Myocyte (in vitro differentiated cells): ENCODE results near the gene EBF4. TPM values are rescaled to one million over a fixed set of nuclear protein-coding genes. Genes with fewer than 3 reads are reported as not detected.

Experiments used
- DNase-seq: peaks from one replicate; pipeline ENCODE4 v3.0.0-alpha.2; 2012; ENCODE audit warnings: low read depth
- polyA plus RNA-seq: library from polyadenylated mRNA; unstranded; fragments of >200 nt; gene quantifications from one replicate; pipeline ENCODE4 v1.2.1, GENCODE V29; 2012; ENCODE audit warnings: missing spikeins
- total RNA-seq: library from RNA; depleted of rRNA; stranded (reverse); fragments of >200 nt; gene quantifications from 2 replicates; pipeline ENCODE4 v1.2.3, GENCODE V29; 2014

Gene EBF4, protein sequence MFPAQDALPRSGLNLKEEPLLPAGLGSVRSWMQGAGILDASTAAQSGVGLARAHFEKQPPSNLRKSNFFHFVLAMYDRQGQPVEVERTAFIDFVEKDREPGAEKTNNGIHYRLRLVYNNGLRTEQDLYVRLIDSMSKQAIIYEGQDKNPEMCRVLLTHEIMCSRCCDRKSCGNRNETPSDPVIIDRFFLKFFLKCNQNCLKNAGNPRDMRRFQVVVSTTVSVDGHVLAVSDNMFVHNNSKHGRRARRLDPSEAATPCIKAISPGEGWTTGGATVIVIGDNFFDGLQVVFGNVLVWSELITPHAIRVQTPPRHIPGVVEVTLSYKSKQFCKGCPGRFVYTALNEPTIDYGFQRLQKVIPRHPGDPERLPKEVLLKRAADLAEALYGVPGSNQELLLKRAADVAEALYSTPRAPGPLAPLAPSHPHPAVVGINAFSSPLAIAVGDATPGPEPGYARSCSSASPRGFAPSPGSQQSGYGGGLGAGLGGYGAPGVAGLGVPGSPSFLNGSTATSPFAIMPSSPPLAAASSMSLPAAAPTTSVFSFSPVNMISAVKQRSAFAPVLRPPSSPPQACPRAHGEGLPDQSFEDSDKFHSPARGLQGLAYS
- total RNA-seq: 0.31 and 0.94 TPM in 2 replicates
- 1.3 TPM for polyA plus RNA-seq

DNA sequence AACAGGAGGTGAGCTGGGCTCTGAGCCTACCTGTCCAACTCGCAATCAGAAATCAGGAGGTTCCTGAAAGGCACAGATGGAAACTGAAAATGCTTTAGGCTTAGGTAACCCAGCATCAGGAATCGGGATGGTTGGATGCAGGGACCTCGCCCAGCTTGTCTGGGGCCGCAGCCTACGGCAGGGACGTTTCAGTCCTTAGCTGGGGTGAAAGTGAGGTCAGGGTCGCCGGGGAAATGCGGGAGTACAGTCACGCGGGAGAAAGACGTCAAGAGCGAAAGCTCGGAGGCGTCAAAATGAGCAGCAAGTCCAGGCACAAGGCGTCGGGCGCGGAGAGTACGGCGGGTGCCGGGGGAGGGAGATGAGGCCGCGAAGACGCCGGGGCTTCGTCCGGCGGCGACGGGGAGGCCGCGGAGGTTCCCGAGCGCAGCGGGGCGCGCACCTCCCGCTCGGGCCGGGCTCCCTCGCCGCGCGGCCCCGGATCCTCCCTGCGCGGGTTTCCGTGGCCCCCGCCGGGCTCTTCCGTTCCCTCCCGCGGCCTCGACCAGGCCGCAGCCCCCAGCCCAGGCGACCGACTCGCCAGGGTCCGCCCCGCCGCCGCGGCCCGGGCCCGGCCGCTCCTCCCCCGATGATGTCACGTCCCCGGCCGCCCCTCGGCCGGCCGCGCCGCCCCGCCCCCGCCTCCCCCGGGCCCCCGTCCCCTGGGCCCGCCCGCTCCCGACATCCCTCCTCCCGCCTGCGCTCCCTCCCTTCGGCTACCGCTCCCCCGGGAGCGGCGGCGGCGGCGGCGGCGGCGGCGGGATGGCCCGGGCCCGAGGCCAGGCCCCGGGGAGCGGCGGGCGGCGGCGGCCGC lies at the start of gene EBF4:
Gene EBF4 (plus strand): TSS at position 745 of the 850 bp plus-strand sequence. CDS start 866 bp downstream, outside the sequence.
- peak; percentile 6 for DNase-seq

DNA sequence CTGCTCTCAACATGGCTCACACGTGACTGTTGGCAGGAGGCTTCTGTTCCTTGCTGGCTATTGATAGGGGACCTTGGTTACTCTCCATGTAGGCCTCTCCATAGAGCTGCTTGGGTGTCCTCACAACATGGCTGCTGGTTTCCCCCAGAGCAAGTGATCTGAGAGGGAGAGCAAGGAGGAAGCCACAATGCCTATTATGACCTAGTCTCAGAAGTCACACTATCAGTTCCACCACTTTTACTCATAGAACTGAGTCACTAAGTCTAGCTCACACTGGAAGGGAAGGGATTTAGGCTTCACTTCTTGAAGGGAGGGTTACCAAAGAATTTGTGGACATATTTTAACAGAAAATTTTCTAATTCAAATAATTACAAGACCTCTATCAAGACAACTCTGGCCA lies 48.9 kb upstream of the EBF4 start:
- DNase-seq: no peak

DNA sequence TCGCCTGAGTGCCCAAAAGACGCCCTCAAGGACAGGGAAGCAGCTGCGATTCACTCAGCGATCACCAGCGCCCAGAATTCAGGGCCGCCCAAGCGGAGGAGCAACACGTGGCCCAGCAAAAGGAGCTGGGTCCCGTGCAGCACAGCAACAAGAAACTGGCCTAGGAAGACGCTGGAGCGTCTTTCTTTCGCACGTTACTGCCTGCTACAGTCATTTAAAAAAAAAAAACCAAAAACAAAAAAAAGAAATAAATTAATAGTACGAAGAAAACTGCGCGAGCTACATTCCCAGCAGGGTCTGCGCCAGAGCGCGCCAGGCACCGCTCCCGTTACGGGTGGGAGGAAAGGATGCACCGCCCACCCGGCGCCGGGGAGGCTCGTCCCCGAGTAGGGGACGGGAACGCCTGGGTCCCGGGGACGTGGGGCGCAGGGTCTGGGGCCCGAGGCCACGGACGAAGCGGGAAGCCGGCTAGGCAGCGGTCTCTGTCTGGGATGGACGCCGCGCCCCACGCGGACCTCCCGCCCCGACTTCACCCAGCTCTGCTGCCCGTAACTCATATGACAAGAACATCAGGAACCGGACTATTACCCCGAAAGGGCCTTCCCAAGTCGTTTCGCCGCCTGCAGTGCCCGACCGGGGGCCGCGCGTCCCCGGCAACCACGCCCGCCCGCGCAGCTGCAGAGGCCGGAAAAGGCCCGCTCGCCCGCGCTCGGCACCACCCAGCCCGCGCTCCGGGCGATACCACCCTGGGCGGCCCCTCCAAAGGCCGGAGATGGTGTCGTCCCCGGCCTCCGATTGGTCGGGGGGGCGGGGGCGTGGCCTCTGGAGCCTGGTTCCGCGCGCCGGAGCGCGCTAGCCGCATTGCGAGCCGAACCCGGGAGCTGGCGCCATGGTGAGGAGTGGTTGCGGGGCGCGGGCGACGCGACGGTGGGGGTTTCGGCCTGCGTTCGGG lies 40.5 kb upstream of the EBF4 start, which contains the start of gene NOP56:
Gene NOP56 (plus strand): TSS at position 861 of the 952 bp plus-strand sequence. CDS start 29 bp downstream, at position 890.
- DNase-seq: peak; percentile 92

DNA sequence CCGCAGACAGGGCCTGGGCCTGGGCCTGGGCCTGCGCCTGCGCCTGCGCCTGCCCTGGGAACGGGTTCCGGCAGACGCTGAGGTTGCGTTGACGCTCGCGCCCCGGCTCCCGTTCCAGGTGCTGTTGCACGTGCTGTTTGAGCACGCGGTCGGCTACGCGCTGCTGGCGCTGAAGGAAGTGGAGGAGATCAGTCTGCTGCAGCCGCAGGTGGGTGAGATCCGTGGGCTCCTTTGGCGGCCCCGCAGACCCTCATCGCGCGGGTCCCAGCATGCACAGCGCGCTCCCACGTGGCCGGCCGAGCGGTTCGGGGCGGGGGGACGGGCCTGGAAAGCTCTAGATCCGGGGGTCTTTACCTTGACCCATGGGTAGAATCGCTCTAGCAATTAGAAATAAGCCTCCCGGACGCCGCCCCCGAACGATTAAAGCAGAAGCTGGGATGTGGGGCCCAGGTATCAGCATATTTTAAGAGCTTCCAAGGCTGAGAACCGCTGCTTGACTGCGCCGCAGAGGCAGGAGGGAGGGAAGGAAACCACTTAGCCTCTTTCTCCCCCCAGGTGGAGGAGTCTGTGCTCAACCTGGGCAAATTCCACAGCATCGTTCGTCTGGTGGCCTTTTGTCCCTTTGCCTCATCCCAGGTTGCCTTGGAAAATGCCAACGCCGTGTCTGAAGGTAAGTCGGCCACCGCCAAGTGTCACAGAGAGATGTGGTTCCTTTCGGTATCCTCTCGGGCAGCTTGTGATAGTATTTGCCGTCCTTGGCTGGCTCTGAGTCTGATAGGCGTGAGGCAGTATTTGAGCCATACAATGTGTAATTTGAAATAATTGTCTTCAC lies 39.6 kb upstream of the EBF4 start:
- peak; percentile 49 for DNase-seq

DNA sequence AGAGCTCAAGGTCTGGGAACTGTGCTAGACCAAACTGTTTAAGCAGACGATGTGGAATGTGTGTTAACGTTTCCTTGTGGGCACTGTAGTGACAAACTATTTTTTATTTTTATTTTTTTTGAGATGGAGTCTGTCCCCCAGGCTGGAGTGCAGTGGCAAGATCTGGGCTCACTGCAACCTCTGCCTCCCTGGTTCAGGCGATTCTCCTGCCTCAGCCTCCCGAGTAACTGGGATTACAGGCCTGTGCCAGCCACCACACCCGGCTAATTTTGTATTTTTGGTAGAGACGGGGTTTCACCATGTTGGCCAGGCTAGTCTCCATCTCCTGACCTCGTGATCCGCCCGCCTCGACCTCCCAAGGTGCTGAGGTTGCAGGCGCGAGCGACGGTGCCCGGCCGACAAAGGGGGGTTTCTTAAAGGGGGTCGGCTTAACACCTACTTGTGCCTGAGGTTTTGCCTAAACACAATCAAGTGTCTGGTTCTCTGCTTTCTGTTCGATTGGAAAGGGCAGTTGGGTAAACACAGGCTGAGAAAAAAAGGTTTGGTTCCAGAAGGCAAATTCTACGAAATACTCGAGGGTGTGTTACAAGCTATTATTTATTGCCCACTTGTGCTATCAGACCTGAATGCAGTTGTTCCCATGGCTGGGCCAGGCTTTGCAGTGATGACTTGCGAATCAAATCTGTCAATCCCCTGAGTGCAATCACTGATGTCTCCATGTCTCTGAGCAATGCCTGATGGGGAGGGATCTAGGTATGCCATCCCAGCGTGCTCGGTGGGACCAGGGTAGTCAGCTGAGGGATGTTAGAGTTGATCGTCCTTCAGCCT lies 38.8 kb upstream of the EBF4 start:
- no peak for DNase-seq

DNA sequence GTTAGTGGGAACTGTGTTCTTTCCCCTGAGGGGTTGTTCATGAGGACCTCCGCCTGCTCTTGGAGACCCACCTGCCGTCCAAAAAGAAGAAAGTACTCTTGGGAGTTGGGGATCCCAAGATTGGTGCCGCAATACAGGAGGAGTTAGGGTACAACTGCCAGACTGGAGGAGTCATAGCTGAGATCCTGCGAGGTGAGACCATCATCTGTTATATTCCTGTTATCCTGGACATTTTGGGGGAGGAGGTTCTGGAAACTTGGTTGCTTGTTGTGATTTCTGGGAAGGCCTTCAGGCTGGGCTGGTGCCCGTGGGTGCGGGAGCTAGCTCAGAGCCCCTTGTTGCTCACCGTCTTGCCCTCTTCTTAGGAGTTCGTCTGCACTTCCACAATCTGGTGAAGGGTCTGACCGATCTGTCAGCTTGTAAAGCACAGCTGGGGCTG lies 38.2 kb upstream of the EBF4 start:
- DNase-seq: no peak

DNA sequence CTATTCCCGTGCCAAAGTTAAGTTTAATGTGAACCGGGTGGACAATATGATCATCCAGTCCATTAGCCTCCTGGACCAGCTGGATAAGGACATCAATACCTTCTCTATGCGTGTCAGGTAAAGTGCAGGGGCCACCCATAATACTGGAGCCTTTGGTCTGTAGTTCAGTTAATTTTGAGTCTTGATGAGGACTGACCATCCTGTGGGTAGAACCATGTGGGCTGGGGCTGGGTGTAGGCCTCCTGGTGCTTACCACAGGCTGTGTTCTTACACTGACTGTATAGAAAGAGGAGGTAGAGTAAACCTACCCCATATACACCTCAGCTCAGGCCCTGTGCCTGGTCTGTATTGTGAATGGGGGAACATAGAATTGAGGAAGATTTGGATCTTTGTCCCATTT lies 37.7 kb upstream of the EBF4 start:
- DNase-seq: no peak

DNA sequence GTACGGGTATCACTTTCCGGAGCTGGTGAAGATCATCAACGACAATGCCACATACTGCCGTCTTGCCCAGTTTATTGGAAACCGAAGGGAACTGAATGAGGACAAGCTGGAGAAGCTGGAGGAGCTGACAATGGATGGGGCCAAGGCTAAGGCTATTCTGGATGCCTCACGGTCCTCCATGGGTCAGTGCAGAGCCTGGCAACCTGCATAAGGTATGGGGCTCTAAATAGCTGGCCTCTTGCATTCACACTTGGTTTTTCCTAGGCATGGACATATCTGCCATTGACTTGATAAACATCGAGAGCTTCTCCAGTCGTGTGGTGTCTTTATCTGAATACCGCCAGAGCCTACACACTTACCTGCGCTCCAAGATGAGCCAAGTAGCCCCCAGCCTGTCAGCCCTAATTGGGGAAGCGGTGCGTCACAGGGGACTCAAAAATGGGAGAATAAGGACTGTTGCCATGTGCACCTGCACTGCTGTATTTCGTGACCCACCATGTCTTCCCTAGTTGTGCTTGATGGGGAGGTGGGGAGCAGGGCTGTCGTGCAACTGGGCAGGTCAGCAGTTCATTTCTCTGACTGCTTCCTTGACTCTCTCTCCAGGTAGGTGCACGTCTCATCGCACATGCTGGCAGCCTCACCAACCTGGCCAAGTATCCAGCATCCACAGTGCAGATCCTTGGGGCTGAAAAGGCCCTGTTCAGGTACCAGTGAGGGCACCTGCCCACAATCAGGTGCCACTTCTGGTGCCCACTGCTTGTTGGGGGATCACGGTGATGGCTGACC lies 37.1 kb upstream of the EBF4 start:
- no peak for DNase-seq

DNA sequence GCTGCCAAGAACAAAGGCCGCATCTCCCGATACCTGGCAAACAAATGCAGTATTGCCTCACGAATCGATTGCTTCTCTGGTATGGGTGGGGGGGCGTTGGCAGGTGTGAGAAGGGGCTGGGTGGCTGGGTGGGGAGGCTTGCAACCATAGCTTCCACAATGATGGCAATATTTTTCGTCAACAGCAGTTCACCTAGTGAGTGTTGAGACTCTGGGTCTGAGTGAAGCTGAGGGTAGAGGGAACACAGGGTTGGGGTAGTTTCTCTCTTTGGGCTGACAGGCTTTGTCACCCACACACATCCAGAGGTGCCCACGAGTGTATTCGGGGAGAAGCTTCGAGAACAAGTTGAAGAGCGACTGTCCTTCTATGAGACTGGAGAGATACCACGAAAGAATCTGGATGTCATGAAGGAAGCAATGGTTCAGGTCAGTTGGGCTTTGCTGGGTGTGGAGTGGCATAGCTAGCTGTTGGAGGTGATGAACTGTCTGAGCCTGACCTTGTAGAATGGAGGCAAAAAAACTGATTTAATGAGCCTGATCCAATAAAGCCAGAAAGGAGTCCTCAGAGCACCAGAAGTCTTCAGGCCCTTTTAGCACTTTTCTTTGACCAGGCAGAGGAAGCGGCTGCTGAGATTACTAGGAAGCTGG lies 36.0 kb upstream of the EBF4 start:
- no peak for DNase-seq

DNA sequence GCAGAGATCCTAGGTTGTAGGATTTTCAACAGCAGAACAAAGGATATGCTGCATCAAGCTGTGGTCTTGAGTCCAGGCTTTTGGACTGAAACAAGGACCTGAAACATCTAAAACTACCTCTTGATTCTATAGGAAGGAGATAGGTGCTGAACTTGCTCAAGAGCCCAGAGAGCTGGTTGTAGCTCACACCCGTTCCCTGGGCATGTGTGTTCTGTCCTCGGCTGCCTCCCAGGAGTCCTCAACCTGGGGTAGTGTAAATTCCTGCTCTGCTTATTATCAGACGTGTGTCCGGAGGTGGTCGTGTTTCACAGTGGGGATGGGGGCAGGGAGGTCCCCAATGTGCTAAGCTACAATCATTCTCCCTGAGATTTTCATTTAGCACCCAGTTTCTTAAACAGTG lies 35.3 kb upstream of the EBF4 start:
- DNase-seq: no peak

DNA sequence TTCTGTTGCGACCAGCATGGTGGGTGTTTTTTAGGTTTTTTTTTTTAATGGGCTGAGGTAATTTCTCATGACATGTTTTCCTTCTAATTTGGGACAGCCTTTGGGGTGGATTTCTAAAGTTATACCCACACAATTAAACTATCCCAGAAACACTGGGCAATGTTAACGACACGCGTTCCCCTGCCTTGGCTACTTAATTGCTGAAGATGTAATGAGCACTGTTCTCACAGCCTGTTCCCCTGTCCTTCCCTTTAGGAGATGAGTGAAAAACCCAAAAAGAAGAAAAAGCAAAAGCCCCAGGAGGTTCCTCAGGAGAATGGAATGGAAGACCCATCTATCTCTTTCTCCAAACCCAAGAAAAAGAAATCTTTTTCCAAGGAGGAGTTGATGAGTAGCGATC lies 34.9 kb upstream of the EBF4 start:
- DNase-seq: no peak

DNA sequence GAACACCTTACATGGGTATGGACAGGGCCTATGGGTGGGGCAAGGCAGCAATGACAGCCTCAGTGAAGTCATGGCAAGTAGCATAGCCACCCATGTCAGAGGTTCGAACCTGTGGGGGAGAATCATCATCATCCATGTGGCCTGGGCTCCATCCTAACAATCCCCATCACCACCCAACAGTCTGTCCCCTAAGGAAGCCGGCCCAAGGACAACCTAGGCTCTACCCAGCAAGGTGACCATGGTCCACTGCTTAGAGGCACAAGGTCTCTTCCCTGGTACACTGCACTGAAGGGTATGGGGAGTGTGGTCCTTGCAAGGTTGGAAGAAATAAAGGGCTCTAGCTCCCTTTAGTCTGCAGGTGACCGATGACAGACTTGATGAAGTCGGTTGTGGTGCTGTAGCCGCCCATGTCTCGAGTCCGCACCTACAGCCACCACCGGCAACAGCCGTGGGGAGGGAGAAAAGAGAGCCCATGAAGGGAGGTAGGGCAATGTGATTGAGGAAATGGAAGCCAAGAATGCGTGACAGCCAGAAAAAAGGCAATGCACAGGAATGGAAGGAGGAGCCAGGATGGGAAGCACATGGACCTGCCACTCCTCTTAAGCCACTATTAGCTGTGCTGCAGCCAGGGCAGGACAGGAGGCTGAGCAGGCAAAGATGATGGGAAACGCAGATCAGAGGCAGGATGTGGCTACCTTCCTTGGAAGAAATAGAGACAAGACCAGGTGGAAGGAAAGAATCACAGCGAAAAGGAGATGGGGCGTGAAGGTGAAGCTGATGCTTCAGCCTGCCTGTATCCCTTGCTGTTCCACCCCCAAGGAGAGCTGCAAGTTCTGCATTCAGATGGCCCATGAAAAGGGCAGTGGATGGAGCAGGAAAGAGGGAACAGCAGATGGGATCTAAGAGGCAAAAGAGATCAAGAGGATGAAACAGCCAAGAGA lies 33.9 kb upstream of the EBF4 start:
- DNase-seq: no peak

DNA sequence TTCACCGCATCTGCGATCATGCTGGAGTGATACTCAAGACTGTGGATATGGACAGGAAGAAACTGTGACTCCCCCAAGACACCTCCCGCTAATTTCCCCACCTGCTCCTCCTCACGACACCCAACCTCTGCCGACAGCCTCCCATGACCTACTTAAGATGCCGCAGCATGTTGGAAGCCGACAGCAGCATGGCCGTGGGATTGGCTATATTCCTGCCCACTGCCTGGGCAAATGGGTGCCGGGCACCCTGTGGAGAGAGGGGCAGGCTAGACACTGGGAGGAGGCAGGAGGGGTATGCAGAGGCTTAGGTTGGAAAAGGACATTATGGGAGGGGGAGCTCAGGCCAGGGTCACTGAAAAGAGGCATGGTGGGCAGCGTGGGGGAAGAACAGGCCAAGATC lies 33.0 kb upstream of the EBF4 start:
- no peak for DNase-seq

DNA sequence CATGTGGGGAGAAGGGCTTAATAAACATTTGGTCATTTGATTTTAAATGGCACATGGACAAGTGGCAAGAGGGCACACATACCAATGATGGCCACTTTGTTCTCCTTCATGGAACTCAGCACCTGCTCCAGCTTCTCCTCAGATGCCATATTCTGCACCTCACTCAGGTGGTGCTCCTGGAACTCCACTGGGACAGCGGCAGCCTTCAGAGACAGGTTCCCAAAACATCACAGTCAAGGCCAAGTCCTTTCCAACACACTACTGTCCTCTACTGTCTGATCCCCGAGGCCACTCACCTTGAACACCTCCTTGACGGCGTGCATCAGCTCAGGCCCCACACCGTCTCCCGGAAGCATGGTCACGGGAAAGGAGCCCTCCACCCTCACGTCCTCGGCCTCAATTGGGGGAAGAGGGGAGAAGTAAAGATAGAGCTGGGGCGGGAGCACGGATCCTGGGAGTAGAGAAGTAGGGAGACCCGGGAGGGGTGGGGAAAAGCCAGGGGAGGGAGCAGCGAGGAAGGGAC lies 29.2 kb upstream of the EBF4 start:
- DNase-seq: no peak

DNA sequence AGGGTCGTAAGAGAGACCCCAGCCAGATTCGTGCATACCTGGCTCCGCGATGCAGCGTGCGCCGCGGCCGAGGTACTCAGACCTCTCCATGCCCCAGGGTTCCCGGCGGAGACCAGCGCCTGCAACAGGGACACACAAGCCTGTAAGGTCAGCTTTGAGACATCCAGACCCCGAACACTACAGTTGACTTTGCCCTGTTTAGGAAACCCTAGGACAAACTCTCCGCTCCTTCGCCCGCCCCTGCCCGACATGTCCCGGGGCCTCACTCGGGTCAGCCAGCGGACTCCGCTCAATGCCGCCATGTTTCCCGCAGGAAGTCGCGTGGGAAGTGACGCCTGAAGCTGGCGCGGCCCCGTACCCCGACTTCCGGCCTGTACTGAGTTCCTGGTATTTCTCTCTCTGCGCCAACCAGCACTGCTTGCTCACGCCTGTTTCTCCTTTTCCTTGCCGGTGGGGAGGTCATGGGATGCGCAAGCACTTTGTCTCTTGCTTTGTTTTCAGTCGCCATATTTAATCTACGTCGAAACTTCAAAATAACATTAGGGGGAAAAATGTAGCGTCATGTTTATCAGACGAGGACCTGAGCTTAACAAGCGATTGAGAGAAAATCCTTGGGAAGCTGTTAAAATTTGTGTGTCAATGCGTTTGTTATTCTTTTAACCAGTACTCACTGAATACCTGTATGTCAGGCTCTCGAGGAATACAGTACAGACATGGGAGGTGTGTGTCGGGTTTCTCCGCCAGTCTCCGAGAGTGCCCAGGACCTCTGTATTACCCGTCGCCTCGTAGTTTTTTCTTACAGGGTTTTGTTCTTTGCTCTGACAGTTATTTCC lies 28.5 kb upstream of the EBF4 start, which contains the start of gene IDH3B:
Gene IDH3B (minus strand): TSS at position 330 of the 833 bp plus-strand sequence. CDS start 28 bp downstream, at position 302.
- DNase-seq: peak; percentile 93
